Coronary artery (tissue), 2 donors: ENCODE data around the gene ZNF436.
"Not testable (repeated sequence)": the region's sequence is repeated elsewhere in the genome, so short reads cannot be mapped to it uniquely, and the experiment has no call there.

Experiments used
- DNase-seq: peaks from one replicate; pipeline ENCODE4 v3.0.0-alpha.2; 2017; ENCODE audit warnings: low spot score
- H3K27ac ChIP-seq, 2 donors: fragments of 200-600 bp; sonication (generic); one replicate each; pipeline ENCODE4 v1.5.1; 2016 to 2019
- H3K4me3 ChIP-seq: fragments of 200-600 bp; sonication (generic); 2 replicates; pipeline ENCODE4 v1.5.1; 2016; ENCODE audit warnings: mild to moderate bottlenecking, moderate library complexity
- CTCF ChIP-seq: fragments of 200-600 bp; sonication (generic); IDR thresholded peaks from one replicate; pipeline ENCODE4 v1.5.1; 2019; ENCODE audit warnings: antibody characterized with exemption

ZNF436 gene

DNA sequence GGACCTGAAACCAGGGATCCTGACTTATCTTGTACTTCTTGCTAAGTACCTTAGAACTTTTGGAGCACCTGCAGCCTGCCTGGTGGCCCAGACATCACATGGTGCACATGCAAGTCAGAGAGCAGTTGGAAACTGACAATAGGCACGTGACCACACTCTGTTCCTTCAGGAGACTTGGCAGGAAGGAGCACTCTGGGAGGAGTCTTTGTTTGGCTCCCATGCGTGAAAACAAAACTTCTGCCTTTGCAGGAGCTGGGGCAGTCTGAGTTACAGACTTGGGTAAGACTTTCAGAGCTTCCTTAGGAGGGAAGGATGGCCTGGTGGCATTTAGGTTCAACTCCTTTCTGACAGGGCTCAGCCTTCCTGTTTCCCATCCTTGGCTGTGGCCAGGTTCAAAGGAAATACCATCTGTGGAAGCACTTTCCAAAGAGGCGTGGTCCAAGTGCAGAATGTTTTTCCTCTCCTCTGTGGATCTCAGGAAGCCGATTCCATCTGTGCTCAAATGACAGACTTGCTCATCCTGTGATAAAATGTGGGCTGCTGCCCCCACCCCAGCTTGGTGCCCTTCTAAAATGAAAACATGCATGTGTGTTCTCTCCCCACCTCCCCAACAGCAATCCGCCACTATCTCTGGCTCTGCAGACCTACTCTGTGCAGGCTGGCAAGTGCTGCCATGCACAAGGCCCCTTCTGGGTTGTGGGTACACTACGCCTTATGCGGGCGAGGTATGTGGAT lies 14.1 kb upstream of the ZNF436 start:
- DNase-seq: no peak

GRCh38 chr1:23381233-23381885 lies 11.7 kb upstream of the ZNF436 start:
- Histone ChIP-seq H3K4me3 (no peak overlapping the region), H3K27ac (no peak overlapping the region)
- TF ChIP-seq CTCF: no peak
- no peak for DNase-seq

More for the DNA sequence above, 14.1 kb upstream of the ZNF436 start:
- H3K4me3 ChIP-seq: no peak overlapping the region
- H3K27ac ChIP-seq: no peak overlapping the region
- no peak for TF ChIP-seq CTCF

DNA sequence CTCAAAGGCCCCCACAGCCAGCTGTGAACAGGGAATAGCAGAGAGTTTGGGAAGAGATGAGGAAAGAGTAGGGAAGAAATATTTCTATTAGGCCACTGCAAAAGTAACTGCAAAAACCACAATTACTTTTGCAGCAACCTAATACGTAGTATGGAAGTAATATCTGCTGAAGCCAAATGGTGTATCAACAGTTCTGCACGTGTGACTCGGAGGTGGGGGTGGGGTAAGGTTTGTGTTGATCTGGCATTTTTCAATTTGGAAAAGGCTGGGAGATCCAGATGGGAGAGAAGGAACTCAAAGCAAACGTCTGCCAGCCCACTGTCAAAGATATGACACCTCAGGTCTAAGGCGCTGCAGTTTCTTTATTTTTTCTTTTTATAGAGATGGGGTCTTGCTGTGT lies 11.1 kb upstream of the ZNF436 start:
- no peak for TF ChIP-seq CTCF
- no peak for DNase-seq
- H3K27ac ChIP-seq: no peak overlapping the region
- no peak overlapping the region for H3K4me3 ChIP-seq

- not testable (repeated sequence) for H3K4me3 ChIP-seq, H3K27ac ChIP-seq, DNase-seq
Measured at GRCh38 chr1:23380236-23380635, 10.6 kb upstream of the ZNF436 start.

DNA sequence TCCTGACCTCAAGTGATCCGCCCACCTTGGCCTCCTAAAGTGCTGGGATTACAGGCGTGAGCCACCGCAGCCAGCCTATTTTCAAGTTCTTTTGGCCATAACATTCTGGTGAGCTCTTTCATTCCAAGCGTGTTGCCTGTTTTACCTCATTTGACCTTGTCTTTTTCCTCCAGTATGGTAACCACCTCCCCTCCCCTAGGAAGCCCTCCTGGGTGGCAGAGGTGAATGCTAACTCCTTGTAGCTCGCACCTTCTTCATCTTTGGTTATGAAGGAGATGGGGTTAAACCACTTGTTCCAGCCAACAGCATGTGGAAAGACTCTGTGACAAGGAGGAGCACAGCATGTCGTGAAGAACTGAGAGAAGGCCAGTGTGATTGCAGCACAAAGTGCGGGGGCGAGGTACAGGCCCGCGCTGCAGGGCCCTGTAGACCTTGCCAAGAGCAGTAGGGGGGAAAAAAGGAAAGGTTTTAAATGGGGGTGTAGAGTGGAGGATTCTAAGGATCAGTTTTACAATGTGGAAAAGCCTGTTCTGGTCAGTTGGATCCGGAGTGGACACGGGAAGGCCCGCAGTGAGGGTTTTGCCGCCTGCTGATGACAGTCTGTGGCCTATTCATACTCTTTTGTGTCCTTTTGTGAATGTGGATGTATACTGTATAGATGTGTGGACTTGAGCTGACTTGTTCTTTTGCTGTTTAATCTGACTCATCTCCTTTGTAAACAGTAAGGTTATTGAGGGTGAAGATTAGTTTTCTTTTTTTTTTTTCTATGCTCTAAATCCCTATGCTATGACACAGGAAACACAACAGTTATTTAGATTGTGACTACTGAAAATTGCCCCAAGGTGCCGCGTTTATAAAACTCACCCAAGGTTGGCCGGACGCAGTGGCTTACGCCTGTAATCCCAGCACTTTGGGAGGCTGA lies 7.5 kb upstream of the ZNF436 start:
- no peak for DNase-seq
- Histone ChIP-seq H3K4me3 (no peak overlapping the region), H3K27ac (peak overlapping the region; percentile 20 to 32)
- TF ChIP-seq CTCF: no peak

- H3K4me3 ChIP-seq, H3K27ac ChIP-seq, DNase-seq: not testable (repeated sequence)
Measured at GRCh38 chr1:23374079-23374735, 4.6 kb upstream of the ZNF436 start.

GRCh38 chr1:23371987-23372880 lies 2.6 kb upstream of the ZNF436 start:
- peak overlapping the region in 1 of 2 donors; percentile 19 for H3K27ac ChIP-seq
- DNase-seq: no peak
- H3K4me3 ChIP-seq: no peak overlapping the region
- no peak for TF ChIP-seq CTCF
